Medulla oblongata (tissue), 1 donor: ENCODE results near the gene TIMM29.
"Not testable (repeated sequence)": the region's sequence is repeated elsewhere in the genome, so short reads cannot be mapped to it uniquely, and the experiment has no call there.

Experiments
- DNase-seq: peaks from one replicate; pipeline ENCODE4 v3.0.0-alpha.2; 2015; ENCODE audit errors: extremely low spot score

Gene TIMM29

GRCh38 chr19:10943412-10943811 lies 14.8 kb downstream of the TIMM29 start:
- DNase-seq, result not testable (repeated sequence)

- no peak for DNase-seq
Observed at GRCh38 chr19:10945264-10945663, 16.7 kb downstream of the TIMM29 start.

DNA sequence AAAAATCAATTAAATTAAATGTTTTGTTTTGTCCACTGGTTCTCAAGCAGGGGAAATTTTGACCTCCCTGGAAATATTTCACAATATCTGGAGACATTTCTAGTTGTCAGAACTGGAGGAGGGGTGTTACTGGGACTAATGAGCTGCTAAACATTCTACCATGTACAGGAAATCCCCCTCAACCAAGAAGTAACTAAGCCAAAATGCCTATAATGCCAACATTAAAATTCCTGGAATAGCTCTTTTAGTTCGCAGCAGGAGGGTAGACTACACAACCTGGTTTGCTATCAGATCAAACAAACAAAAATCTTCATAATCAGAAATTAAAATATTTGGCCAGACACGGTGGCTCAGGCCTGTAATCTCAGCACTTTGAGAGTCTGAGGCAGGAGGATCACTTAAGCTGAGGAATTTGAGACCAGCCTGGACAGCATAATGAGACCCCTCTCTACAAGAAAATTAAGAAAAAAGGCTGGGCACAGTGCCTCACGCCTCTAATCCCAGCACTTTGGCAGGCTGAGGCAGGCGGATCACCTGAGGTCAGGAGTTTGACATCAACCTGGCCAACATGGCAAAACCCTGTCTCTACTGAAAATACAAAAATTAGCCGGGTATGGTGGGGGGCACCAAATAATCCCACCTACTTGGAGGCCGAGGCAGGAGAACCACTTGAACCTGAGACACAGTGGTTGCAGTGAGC lies 18.5 kb downstream of the TIMM29 start:
- DNase-seq, result no peak

- DNase-seq, result no peak
Observed at GRCh38 chr19:10952809-10953208, 24.2 kb downstream of the TIMM29 start.

- DNase-seq, result not testable (repeated sequence)
Observed at GRCh38 chr19:10959277-10959968, 30.8 kb downstream of the TIMM29 start.

DNA sequence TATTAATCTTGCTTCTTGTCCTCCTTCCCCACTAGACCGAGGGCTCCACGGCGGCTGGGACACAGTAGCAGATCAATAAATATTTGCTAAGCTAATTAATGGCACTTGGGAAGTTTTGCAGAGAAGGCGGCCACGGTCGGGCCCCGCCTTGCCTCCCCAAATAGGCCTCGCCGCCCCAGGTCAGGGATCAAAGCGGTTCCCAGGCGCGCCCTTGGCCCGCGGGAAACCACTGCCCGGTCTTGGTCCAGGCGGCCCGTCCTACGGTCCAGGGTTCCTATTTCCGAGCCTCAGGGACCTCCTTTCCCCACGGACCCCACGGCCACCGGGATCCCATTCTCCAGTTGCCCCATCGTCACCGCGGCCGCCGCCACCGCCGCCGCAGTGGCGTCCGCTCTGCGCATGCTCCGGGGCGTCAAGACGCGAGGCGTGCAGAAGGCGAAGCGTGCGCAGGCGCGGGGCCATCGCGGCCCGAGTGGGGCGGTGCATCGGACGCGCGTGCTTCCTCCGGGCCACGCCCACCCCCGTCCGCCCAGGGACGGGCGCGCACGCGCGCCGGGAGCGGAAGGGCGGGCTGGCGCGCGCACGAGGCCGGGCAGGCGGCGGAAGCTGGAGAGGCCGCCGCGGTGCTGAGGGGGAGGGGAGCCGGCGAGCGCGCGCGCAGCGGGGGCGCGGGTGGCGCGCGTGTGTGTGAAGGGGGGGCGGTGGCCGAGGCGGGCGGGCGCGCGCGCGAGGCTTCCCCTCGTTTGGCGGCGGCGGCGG lies 31.9 kb downstream of the TIMM29 start, which contains the start of gene SMARCA4:
TSS of gene SMARCA4 (plus strand) at position 717 of the 759 bp plus-strand sequence. CDS start 23,122 bp downstream, outside the sequence.
- peak; percentile 97 for DNase-seq

DNA sequence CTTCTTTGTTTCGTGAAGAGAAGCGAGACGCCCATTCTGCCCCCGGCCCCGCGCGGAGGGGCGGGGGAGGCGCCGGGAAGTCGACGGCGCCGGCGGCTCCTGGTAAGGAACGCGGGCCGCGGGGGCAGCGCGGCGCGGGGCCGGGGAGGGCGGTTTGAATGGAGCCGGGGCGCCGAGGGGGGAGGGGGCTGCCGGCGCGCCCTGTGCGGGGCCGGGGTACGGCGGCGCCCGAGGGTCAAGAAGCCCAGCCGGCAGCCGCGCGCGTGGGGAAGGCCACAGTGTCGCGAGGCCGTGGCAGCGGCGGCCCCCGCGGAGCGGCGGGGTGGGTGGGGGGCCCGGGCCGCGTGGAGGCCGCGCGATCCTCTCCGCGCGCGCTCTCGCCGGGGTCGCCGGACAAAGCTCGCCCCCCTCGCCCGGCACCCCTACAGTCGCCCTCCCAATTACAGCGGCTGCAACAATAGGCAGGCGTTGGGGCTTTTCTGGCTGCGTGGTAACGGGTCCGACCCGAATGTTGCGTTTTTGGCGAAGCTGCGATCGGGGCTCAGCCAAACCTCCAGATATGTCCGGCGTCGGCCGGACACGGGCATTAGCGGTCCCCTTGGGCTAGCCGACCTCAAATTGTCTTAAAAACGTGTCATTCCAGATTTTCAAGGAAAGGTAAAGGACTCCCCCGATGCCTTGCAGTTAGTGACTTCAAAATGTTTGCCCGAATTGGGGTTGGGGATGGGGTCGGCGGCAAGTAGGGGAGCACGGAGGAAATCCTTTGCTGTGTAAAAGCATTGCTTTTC lies 32.7 kb downstream of the TIMM29 start:
- peak; percentile 14 for DNase-seq

DNA sequence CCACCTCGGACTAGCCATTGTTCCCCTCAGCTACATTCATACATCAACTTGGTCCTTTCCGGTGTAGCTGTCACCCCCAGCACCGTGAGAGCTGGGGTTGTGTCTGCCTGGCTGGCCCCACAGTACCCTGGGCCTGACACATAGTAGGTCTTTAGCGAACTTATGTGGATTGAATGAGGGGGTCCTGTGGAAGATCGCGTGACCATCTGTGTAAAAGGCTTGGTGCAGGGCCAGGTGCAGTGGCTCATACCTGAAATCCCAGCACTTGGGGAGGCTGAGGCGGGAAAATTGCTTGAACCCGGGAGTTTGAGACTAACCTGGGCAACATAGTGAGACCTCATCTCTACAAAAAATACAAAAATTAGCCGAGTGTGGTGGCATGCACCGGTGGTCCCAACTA lies 34.3 kb downstream of the TIMM29 start:
- no peak for DNase-seq

DNA sequence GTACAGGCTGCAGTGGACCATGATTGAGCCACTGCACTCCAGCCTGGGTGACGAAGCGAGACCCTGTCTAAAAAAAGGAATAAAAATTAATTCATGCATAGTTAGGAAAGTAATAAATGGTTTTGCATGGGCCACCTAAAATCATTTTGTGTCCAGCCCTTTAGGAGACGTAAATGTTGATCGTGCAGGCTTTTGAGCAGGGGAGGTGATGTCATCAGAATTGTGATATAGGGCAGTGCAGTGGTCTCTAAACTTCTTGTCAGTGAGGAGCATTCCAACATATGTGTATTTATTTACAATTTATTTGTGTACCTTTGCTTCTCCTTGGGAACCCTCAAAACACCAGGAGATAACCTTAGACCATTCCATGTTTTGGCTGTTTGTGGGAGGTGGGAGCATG lies 35.3 kb downstream of the TIMM29 start:
- no peak for DNase-seq

GRCh38 chr19:10964903-10965302 lies 36.3 kb downstream of the TIMM29 start:
- DNase-seq, result no peak

- no peak for DNase-seq
Observed at GRCh38 chr19:10965398-10965797, 36.8 kb downstream of the TIMM29 start.

GRCh38 chr19:10966809-10967208 lies 38.2 kb downstream of the TIMM29 start:
- DNase-seq, result no peak

GRCh38 chr19:10968527-10969135 lies 40.0 kb downstream of the TIMM29 start:
- DNase-seq, result no peak

- no peak for DNase-seq
Observed at GRCh38 chr19:10971107-10971726, 42.6 kb downstream of the TIMM29 start.

GRCh38 chr19:10975374-10976130 lies 46.9 kb downstream of the TIMM29 start:
- peak; percentile 22 for DNase-seq

DNA sequence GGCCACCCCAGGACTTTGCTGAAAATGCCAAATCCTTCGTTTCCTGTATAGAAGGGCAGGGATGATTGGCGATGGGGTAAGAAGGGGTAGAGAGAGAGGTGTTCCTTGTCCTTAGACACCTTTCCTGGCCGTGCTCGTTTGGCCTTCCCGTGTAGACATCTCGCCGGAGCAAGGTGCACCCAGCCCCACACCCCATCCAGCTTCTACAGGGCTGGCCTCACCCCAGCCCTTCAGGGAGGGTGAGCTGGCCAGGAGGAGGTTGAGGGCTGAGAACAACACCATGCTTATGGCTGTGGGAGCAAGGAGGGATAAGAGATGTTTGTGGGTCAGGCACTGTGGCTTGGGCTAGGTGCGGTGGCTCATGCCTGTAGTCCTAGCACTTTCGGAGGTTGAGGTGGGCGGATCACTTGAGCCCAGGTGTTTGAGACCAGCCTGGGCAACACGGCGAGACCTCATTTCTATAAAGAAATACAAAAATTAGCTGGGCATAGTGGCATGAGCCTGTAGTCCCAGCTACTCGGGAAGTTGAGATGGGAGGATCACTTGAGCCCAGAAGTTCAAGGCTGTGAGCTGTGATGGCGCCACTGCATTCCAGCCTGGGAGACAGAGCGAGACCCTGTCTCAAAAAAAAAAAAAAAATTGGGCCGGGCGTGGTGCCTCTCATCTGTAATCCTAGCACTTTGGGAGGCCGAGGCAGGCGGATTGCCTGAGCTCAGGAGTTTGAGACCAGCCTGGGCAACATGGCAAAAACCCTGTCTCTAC lies 47.7 kb downstream of the TIMM29 start:
- DNase-seq, result no peak

- DNase-seq, result no peak
Observed at GRCh38 chr19:10977742-10978092, 49.1 kb downstream of the TIMM29 start.
